Mesothelial cell of epicardium (in vitro differentiated cells): ENCODE data around the gene HSPBAP1. TPM values are rescaled to one million over a fixed set of nuclear protein-coding genes. Genes with fewer than 3 reads are reported as not detected.

ENCODE experiments used
- DNase-seq, 2 experiments: peaks; one replicate each; pipeline ENCODE4 v3.0.0; 2021; ENCODE audit warnings: low spot score in 2 of 2; ENCODE audit not compliant: unreplicated experiment in 2 of 2
- H3K27ac Mint-ChIP-seq: 2 replicates; pipeline ENCODE4 v1.8.0; 2021; ENCODE audit warnings: mixed read lengths
- H3K27me3 Mint-ChIP-seq: 2 replicates; pipeline ENCODE4 v1.8.0; 2021; ENCODE audit warnings: low read depth, mixed read lengths
- H3K36me3 Mint-ChIP-seq: 2 replicates; pipeline ENCODE4 v1.8.0; 2021; ENCODE audit warnings: mixed read lengths
- H3K4me1 Mint-ChIP-seq: 2 replicates; pipeline ENCODE4 v1.8.0; 2021; ENCODE audit warnings: mixed read lengths
- H3K4me3 Mint-ChIP-seq: 2 replicates; pipeline ENCODE4 v1.8.0; 2021; ENCODE audit warnings: mild to moderate bottlenecking, moderate library complexity, mixed read lengths
- H3K9me3 Mint-ChIP-seq: 2 replicates; pipeline ENCODE4 v1.8.0; 2021; ENCODE audit warnings: mixed read lengths
- CTCF ChIP-seq: fragments of 200-600 bp; sonication (generic); IDR thresholded peaks from one replicate; pipeline ENCODE4 v1.5.0; 2021; ENCODE audit warnings: antibody characterized with exemption; ENCODE audit not compliant: unreplicated experiment
- total RNA-seq: library from RNA; stranded (reverse); gene quantifications from 3 replicates; pipeline ENCODE4 v1.2.1, GENCODE V29; 2021

HSPBAP1 gene
- total RNA-seq, 1 donor from 2014 or later = 11.3 TPM

GRCh38 chr3:122691195-122691594 lies 102.4 kb downstream of the HSPBAP1 start:
- H3K9me3 Mint-ChIP-seq = no peaks in the 10 kb centered on the region
- no peaks in the 10 kb centered on the region for H3K27me3 Mint-ChIP-seq
- H3K36me3 Mint-ChIP-seq = peaks cover 49% of the 10 kb centered on the region
- no peak overlapping the region for H3K4me3 Mint-ChIP-seq
- no peak overlapping the region for H3K27ac Mint-ChIP-seq
- no peaks in the 10 kb centered on the region for H3K4me1 Mint-ChIP-seq
- no peak for TF ChIP-seq CTCF
- DNase-seq = no peak

GRCh38 chr3:122690096-122690495 lies 103.5 kb downstream of the HSPBAP1 start:
- H3K4me3 Mint-ChIP-seq = no peak overlapping the region
- no peak overlapping the region for H3K27ac Mint-ChIP-seq
- no peaks in the 10 kb centered on the region for H3K9me3 Mint-ChIP-seq
- no peak for TF ChIP-seq CTCF
- no peaks in the 10 kb centered on the region for H3K27me3 Mint-ChIP-seq
- peaks cover 48% of the 10 kb centered on the region for H3K36me3 Mint-ChIP-seq
- no peak for DNase-seq
- no peaks in the 10 kb centered on the region for H3K4me1 Mint-ChIP-seq

Other genes starting within 250 kb of the HSPBAP1 start
- gene PARP9, start 229.5 kb downstream of the HSPBAP1 start, total RNA-seq = 27.3 to 32.5 TPM (median 30.0 TPM) in 3 replicates
- 28.1 to 32.5 TPM (median 30.3 TPM) in 3 replicates for gene DTX3L, start 229.5 kb downstream of the HSPBAP1 start, total RNA-seq
- 0.20 to 0.27 TPM (median 0.22 TPM) in 3 replicates for gene PARP15, start 216.2 kb downstream of the HSPBAP1 start, total RNA-seq
- gene PARP14, start 113.0 kb downstream of the HSPBAP1 start, total RNA-seq = 39.7 to 46.3 TPM (median 40.5 TPM) in 3 replicates
- 17.8 to 19.2 TPM (median 18.1 TPM) in 3 replicates for gene SLC49A4, start 1.2 kb upstream of the HSPBAP1 start, total RNA-seq
- gene SEMA5B, start 233.9 kb upstream of the HSPBAP1 start, total RNA-seq = 0.20 to 0.51 TPM (median 0.27 TPM) in 3 replicates